ENCODE results near the gene GRID2.

GRCh38 chr4:93061826-93062225, 758.1 kb downstream of the GRID2 start:
- TF ChIP-seq, protein P1, sequence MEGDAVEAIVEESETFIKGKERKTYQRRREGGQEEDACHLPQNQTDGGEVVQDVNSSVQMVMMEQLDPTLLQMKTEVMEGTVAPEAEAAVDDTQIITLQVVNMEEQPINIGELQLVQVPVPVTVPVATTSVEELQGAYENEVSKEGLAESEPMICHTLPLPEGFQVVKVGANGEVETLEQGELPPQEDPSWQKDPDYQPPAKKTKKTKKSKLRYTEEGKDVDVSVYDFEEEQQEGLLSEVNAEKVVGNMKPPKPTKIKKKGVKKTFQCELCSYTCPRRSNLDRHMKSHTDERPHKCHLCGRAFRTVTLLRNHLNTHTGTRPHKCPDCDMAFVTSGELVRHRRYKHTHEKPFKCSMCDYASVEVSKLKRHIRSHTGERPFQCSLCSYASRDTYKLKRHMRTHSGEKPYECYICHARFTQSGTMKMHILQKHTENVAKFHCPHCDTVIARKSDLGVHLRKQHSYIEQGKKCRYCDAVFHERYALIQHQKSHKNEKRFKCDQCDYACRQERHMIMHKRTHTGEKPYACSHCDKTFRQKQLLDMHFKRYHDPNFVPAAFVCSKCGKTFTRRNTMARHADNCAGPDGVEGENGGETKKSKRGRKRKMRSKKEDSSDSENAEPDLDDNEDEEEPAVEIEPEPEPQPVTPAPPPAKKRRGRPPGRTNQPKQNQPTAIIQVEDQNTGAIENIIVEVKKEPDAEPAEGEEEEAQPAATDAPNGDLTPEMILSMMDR (conservative IDR thresholded peaks at IDR 0.05; ENCODE audit: low read depth, low read length): no peak
- TF ChIP-seq RFX5 (IDR thresholded peaks at IDR 0.05; ENCODE audit: low read depth, low read length): no peak
- TF ChIP-seq POLR2A (IDR thresholded peaks at IDR 0.05; ENCODE audit: low read depth, low read length): no peak
- no peak for TF ChIP-seq SMC3 (IDR thresholded peaks at IDR 0.05; ENCODE audit: low read depth, low read length)
- no peak for TF ChIP-seq MAFK (IDR thresholded peaks at IDR 0.05; ENCODE audit: low read depth, low read length)
- no peak for TF ChIP-seq MAZ (IDR thresholded peaks at IDR 0.05; ENCODE audit: borderline replicate concordance, low read depth, low read length)
- no peak for TF ChIP-seq CEBPB (IDR thresholded peaks at IDR 0.05; ENCODE audit: low read depth, low read length)
- TF ChIP-seq MXI1 (IDR thresholded peaks at IDR 0.05; ENCODE audit: borderline replicate concordance, low read depth, low read length): no peak
- TF ChIP-seq, protein P2, sequence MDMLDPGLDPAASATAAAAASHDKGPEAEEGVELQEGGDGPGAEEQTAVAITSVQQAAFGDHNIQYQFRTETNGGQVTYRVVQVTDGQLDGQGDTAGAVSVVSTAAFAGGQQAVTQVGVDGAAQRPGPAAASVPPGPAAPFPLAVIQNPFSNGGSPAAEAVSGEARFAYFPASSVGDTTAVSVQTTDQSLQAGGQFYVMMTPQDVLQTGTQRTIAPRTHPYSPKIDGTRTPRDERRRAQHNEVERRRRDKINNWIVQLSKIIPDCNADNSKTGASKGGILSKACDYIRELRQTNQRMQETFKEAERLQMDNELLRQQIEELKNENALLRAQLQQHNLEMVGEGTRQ (IDR thresholded peaks at IDR 0.05; ENCODE audit: low read depth, low read length): no peak
- TF ChIP-seq RAD21 (IDR thresholded peaks at IDR 0.05; ENCODE audit: low read length): no peak
